NCI-H2081 treated with DMSO at 0.1 percent for 48 hours (cell line): ENCODE data around the gene CRHBP.

ENCODE experiments used
- DNase-seq: peaks from one replicate; lab custom pipeline; 2025; lab: John Stamatoyannopoulos, UW

The CRHBP gene

GRCh38 chr5:77015938-77016569 lies 63.2 kb downstream of the CRHBP start:
- no peak for DNase-seq

GRCh38 chr5:77016962-77017361 lies 64.1 kb downstream of the CRHBP start:
- no peak for DNase-seq

- DNase-seq: no peak
Measured at GRCh38 chr5:77017668-77018067, 64.8 kb downstream of the CRHBP start.
